Calu3 (cell line): ENCODE measurements around the gene PAX4. TPM values are rescaled to one million over a fixed set of nuclear protein-coding genes. Genes with fewer than 3 reads are reported as not detected.
A peak's percentile ranks its signal among the peaks of the same experiment; 100 is the strongest.

ENCODE experiments used
- BruUV-seq: library from RNA; stranded (reverse); fragments of 400-500 nt; replicated peaks from 2 replicates; lab custom pipeline; 2021; lab: Mats Ljungman, UMichigan
- CTCF ChIA-PET: fragments of 300-600 bp; sonication (Branson Sonifier 250); formaldehyde crosslinking; loops from one replicate; lab custom pipeline; 2022; ENCODE audit warnings: antibody characterized with exemption; lab: Charles Lee
- DNase-seq: peaks from one replicate; pipeline ENCODE4 v3.0.0; 2022
- H3K27ac Mint-ChIP-seq: one replicate; pipeline ENCODE4 v1.8.0; 2022; ENCODE audit warnings: mixed read lengths; ENCODE audit not compliant: unreplicated experiment
- H3K27me3 Mint-ChIP-seq: one replicate; pipeline ENCODE4 v1.8.0; 2022; ENCODE audit warnings: mixed read lengths; ENCODE audit not compliant: unreplicated experiment
- H3K36me3 Mint-ChIP-seq: one replicate; pipeline ENCODE4 v1.8.0; 2022; ENCODE audit warnings: mild to moderate bottlenecking, moderate library complexity, mixed read lengths; ENCODE audit not compliant: insufficient read depth, unreplicated experiment
- H3K4me1 Mint-ChIP-seq: one replicate; pipeline ENCODE4 v1.8.0; 2022; ENCODE audit warnings: mild to moderate bottlenecking, low read depth, mixed read lengths; ENCODE audit not compliant: unreplicated experiment
- H3K4me3 Mint-ChIP-seq: one replicate; pipeline ENCODE4 v1.8.0; 2022; ENCODE audit warnings: mild to moderate bottlenecking, low read depth, moderate library complexity, mixed read lengths; ENCODE audit not compliant: unreplicated experiment
- H3K9me3 Mint-ChIP-seq: one replicate; pipeline ENCODE4 v1.8.0; 2022; ENCODE audit warnings: low read depth, mixed read lengths; ENCODE audit not compliant: unreplicated experiment
- CTCF ChIP-seq: fragments of 200-600 bp; IDR thresholded peaks from one replicate; pipeline ENCODE4 v1.8.0; 2022; ENCODE audit warnings: antibody characterized with exemption; ENCODE audit not compliant: unreplicated experiment
- intact Hi-C: fragments of 100-400 bp; cut with micrococcal nuclease; formaldehyde crosslinking; loops from one replicate; pipeline ENCODE4 v1.10.0; 2022; ENCODE audit not compliant: unreplicated experiment
- total RNA-seq: library from RNA; stranded (reverse); gene quantifications from 2 replicates; pipeline ENCODE4 v1.2.3, GENCODE V29; 2022

Gene PAX4
- total RNA-seq, 1 experiment from 2014 or later, result not detected

GRCh38 chr7:127635659-127636285 lies 17.8 kb upstream of the PAX4 start:
- intact Hi-C loops, result no loop called here
- no peak overlapping the region for H3K4me3 Mint-ChIP-seq
- no peak for TF ChIP-seq CTCF
- H3K27me3 Mint-ChIP-seq, result peaks cover 84% of the 10 kb centered on the region
- H3K9me3 Mint-ChIP-seq, result no peaks in the 10 kb centered on the region
- no peak overlapping the region for H3K27ac Mint-ChIP-seq
- no peaks in the 10 kb centered on the region for H3K36me3 Mint-ChIP-seq
- BruUV-seq, result no TSS peak
- CTCF ChIA-PET, result no interaction called here
- no peaks in the 10 kb centered on the region for H3K4me1 Mint-ChIP-seq
- DNase-seq, result no peak

- Mint-ChIP-seq H3K27me3 (peaks cover 60% of the 10 kb centered on the region), H3K36me3 (no peaks in the 10 kb centered on the region), H3K27ac (no peak overlapping the region), H3K4me1 (no peaks in the 10 kb centered on the region), H3K4me3 (no peak overlapping the region), H3K9me3 (no peaks in the 10 kb centered on the region)
- no peak for TF ChIP-seq CTCF
- intact Hi-C loops, result no loop called here
- DNase-seq, result no peak
- BruUV-seq, result no TSS peak
- CTCF ChIA-PET, result no interaction called here
Measured at GRCh38 chr7:127632276-127632910, 14.5 kb upstream of the PAX4 start.

- Mint-ChIP-seq H3K27ac (no peak overlapping the region), H3K4me1 (no peaks in the 10 kb centered on the region), H3K4me3 (no peak overlapping the region), H3K9me3 (no peaks in the 10 kb centered on the region), H3K36me3 (no peaks in the 10 kb centered on the region), H3K27me3 (peaks cover 41% of the 10 kb centered on the region)
- peak; percentile 41 for TF ChIP-seq CTCF
- DNase-seq, result peak; percentile 63
- BruUV-seq, result no TSS peak
- CTCF ChIA-PET, result interaction anchor here (1.3 kb wide), 1 partner anchor 12 kb away, joined by 4 read pairs; the partner anchor contains the start of gene PAX4
- intact Hi-C loops, result no loop called here
Measured at GRCh38 chr7:127629268-127629854, 11.4 kb upstream of the PAX4 start.

GRCh38 chr7:127628445-127628844 lies 10.5 kb upstream of the PAX4 start:
- CTCF ChIA-PET, result interaction anchor here (1.3 kb wide), 1 partner anchor 11 kb away, joined by 4 read pairs; the partner anchor contains the start of gene PAX4
- Mint-ChIP-seq H3K36me3 (no peaks in the 10 kb centered on the region), H3K27ac (no peak overlapping the region), H3K4me1 (no peaks in the 10 kb centered on the region), H3K9me3 (no peaks in the 10 kb centered on the region), H3K4me3 (no peak overlapping the region), H3K27me3 (peaks cover 38% of the 10 kb centered on the region)
- intact Hi-C loops, result no loop called here
- DNase-seq, result no peak
- no TSS peak for BruUV-seq
- TF ChIP-seq CTCF, result no peak
